Cardiac fibroblast (primary cell): ENCODE results near the gene VPS33B.
"Not testable (repeated sequence)": the region's sequence is repeated elsewhere in the genome, so short reads cannot be mapped to it uniquely, and the experiment has no call there.

Experiments
- DNase-seq, 2 donors: peaks; one replicate each; pipeline versions ENCODE4 v3.0.0 to v3.0.0-alpha.2; 2010; ENCODE audit warnings: low read depth in 2 of 2
- H3K4me3 ChIP-seq, 2 donors: replicated peaks in 1 of 2; 1 replicate in 1 of 2; 2 replicates in 1 of 2; pipeline ENCODE4 v1.5.1; 2011; ENCODE audit warnings: low read depth in 2 of 2, low read length in 2 of 2, mild to moderate bottlenecking in 2 of 2, moderate library complexity in 1 of 2
- TF ChIP-seq, protein P1 (sequence below): IDR thresholded peaks from one replicate; pipeline ENCODE4 v1.5.1; 2011; ENCODE audit warnings: low read depth, mild to moderate bottlenecking, low read length, inconsistent platforms

VPS33B gene

DNA sequence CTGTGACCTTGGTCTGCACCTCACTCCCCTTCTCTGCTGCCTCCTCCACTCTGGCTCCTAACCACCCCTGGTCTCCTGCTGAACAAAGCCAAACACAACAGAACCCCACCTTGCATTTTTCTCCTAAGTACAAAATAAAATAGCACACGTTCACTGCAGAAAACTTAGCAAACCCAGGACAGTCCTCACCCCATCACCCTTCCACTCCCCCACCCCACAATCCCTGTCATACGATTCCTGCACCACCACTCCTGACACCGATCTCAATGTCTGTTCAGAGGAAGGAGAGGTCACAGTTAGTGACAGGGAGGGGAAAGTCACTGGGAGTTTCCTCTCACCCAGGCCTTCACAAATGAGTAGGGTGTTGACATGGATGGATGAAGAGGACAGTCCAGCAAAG, 4.2 kb downstream of the VPS33B start:
- no peak overlapping the region for H3K4me3 ChIP-seq
- TF ChIP-seq, protein P1, sequence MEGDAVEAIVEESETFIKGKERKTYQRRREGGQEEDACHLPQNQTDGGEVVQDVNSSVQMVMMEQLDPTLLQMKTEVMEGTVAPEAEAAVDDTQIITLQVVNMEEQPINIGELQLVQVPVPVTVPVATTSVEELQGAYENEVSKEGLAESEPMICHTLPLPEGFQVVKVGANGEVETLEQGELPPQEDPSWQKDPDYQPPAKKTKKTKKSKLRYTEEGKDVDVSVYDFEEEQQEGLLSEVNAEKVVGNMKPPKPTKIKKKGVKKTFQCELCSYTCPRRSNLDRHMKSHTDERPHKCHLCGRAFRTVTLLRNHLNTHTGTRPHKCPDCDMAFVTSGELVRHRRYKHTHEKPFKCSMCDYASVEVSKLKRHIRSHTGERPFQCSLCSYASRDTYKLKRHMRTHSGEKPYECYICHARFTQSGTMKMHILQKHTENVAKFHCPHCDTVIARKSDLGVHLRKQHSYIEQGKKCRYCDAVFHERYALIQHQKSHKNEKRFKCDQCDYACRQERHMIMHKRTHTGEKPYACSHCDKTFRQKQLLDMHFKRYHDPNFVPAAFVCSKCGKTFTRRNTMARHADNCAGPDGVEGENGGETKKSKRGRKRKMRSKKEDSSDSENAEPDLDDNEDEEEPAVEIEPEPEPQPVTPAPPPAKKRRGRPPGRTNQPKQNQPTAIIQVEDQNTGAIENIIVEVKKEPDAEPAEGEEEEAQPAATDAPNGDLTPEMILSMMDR: no peak
- DNase-seq: no peak

GRCh38 chr15:91017716-91018115, 4.7 kb downstream of the VPS33B start:
- TF ChIP-seq, protein P1: no peak
- no peak for DNase-seq

DNA sequence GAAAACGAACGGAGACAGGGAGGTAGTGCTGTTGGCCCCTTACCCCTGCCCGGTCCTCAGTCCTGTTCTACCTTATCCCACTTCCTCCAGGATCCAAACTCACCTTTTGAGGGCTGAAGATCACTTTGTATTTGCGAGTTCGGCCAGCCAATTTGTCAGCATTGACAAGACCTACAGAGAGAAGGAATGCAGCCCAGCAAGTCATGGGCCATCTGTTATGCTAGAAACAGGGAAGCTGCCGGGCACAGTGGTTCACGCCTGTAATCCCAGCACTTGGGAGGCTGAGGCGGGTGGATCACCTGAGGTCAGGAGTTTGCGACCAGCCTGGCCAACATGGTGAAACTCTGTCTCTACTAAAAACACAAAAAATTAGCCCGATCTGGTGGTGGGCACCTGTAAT, 8.7 kb downstream of the VPS33B start:
- H3K4me3 ChIP-seq, DNase-seq: not testable (repeated sequence)

More at GRCh38 chr15:91017716-91018115, 4.7 kb downstream of the VPS33B start:
- no peak overlapping the region for H3K4me3 ChIP-seq

DNA sequence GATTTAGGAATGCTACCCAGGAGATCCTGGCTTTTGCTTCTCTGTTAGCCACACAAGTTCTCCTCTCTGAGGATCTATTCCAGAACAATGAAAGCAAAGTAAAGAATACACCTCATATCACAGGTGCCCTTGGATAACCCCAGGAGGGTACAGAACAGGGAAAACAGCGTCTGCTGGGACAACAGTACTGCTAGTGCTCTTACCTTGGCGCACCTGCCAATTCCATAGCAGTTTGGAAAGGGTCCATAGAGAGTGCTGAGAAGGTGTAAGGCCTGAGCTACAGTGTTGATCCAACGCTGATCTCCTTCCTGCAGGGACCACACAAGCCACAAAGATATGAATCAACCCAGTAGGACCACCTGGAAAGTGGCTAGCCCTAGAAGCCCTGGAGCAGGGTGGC, 15.1 kb downstream of the VPS33B start:
- no peak for DNase-seq
- TF ChIP-seq, protein P1: no peak

GRCh38 chr15:91001209-91001608, 21.2 kb downstream of the VPS33B start:
- no peak for DNase-seq
- TF ChIP-seq, protein P1: no peak
- no peak overlapping the region for H3K4me3 ChIP-seq

More for the DNA sequence above, 15.1 kb downstream of the VPS33B start:
- H3K4me3 ChIP-seq: no peak overlapping the region

GRCh38 chr15:90998737-90999136, 23.7 kb downstream of the VPS33B start:
- DNase-seq: no peak
- TF ChIP-seq, protein P1: no peak

DNA sequence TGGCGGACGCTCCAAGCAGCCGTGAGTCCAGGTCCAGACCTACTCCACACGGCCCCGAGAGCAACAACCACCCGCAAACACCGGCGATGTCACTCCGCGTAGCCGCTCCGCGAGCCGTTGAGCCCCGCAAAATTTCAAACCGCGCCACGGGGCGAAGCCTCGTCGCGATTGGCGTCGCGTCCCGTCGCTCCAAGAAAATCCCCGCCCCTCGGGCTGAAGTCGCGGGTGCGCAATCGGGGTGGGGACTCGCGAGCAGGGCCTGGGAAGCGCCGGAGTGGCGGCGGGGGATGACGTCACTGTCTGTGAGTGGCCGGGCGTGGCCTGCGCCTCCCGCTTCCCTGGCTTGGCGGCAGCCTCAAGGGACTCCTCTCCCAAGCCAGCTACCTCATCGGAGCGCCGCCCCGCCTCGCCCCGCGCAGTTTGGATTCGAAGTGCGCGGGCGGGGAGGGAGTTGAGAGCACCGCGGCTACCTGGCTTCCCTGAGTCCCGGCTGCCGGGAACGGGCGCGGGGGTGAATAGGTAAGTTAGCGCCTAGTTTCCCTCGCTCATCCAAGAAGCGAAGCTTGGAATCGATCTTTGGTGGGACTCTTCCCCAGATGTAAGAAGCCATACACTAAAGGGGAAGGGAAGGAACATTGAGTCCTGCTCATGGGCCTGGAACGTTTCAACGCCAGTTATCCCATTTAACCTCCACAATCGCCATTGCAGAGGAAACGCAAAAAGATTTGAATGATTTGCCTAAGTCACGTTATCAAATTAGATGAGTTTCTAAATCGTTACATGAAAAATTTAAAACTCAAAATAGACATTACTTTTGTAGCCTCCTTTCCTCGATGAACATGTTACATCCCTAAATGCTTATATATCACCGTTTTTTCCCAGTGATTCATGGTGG, 27.7 kb downstream of the VPS33B start, which contains the start of gene PRC1:
TSS of gene PRC1 (minus strand) at position 119 of the 895 bp plus-strand sequence. CDS start at position 1, 118 bp downstream.
- TF ChIP-seq, protein P1: no peak
- DNase-seq: peak; percentile 99
- H3K4me3 ChIP-seq: peak within 1 kb of the TSS; percentile 99

More at GRCh38 chr15:90998737-90999136, 23.7 kb downstream of the VPS33B start:
- no peak overlapping the region for H3K4me3 ChIP-seq
